Mesendoderm (in vitro differentiated cells): Measurements from ENCODE around the gene NSUN2.

Experiments used
- DNase-seq: peaks from one replicate; pipeline ENCODE4 v3.0.0; 2013
- H2AK5ac ChIP-seq: 2 replicates; pipeline ENCODE4 v1.6.1; 2013; ENCODE audit warnings: low read length, inconsistent platforms
- H2BK120ac ChIP-seq: 2 replicates; pipeline ENCODE4 v1.6.1; 2013; ENCODE audit warnings: low read depth, mild to moderate bottlenecking, low read length, moderate library complexity, mixed read lengths
- H2BK15ac ChIP-seq: replicated peaks from 2 replicates; pipeline ENCODE4 v1.6.1; 2013; ENCODE audit warnings: low read depth, mild to moderate bottlenecking, moderate library complexity
- H2BK5ac ChIP-seq: 2 replicates; pipeline ENCODE4 v1.6.1; 2013; ENCODE audit warnings: low read length, inconsistent platforms
- H3K18ac ChIP-seq: 2 replicates; pipeline ENCODE4 v1.6.1; 2013; ENCODE audit warnings: mild to moderate bottlenecking, low read length, mixed read lengths
- H3K23ac ChIP-seq: one replicate; pipeline ENCODE4 v1.6.1; 2013; ENCODE audit warnings: low read length
- H3K27ac ChIP-seq: 2 replicates; pipeline ENCODE4 v1.5.1; 2013; ENCODE audit warnings: low read depth, mild to moderate bottlenecking, inconsistent platforms, low read length, moderate library complexity
- H3K27me3 ChIP-seq: 2 replicates; pipeline ENCODE4 v1.6.1; 2013; ENCODE audit warnings: low read length, control low read depth, mild to moderate bottlenecking, inconsistent platforms; ENCODE audit not compliant: insufficient read depth, poor library complexity
- H3K36me3 ChIP-seq: 2 replicates; pipeline ENCODE4 v1.6.1; 2013; ENCODE audit warnings: low read length, inconsistent platforms; ENCODE audit not compliant: control insufficient read depth, insufficient read depth
- H3K4ac ChIP-seq: one replicate; pipeline ENCODE4 v1.6.1; 2013; ENCODE audit warnings: low read depth, mild to moderate bottlenecking, low read length, moderate library complexity
- H3K4me1 ChIP-seq: 2 replicates; pipeline ENCODE4 v1.6.1; 2013; ENCODE audit warnings: low read depth, low read length, inconsistent platforms; ENCODE audit not compliant: control insufficient read depth
- H3K4me2 ChIP-seq: 2 replicates; pipeline ENCODE4 v1.6.1; 2013; ENCODE audit warnings: low read length
- H3K4me3 ChIP-seq: 2 replicates; pipeline ENCODE4 v1.5.1; 2013; ENCODE audit warnings: mild to moderate bottlenecking, low read length
- H3K56ac ChIP-seq: one replicate; pipeline ENCODE4 v1.6.1; 2013; ENCODE audit warnings: low read length
- H3K79me1 ChIP-seq: 2 replicates; pipeline ENCODE4 v1.6.1; 2013; ENCODE audit warnings: low read length, inconsistent platforms
- H3K79me2 ChIP-seq: 2 replicates; pipeline ENCODE4 v1.6.1; 2013; ENCODE audit warnings: mild to moderate bottlenecking, low read length; ENCODE audit not compliant: control insufficient read depth, insufficient read depth
- H3K9ac ChIP-seq: 2 replicates; pipeline ENCODE4 v1.6.1; 2013; ENCODE audit warnings: low read length, inconsistent platforms
- H4K5ac ChIP-seq: one replicate; pipeline ENCODE4 v1.6.1; 2013; ENCODE audit warnings: low read length
- H4K8ac ChIP-seq: one replicate; pipeline ENCODE4 v1.6.1; 2013; ENCODE audit warnings: low read depth, mild to moderate bottlenecking, control low read depth, low read length, moderate library complexity
- WGBS: extraction: QIAGEN DNeasy Blood & Tissue Kit; methylation state at CpG from one replicate; pipeline ENCODE4 v1.1.7; 2013; ENCODE audit warnings: low lambda C conversion rate, missing lambda C conversion rate; ENCODE audit not compliant: insufficient coverage; ENCODE audit errors: extremely low coverage; 5-methylcytosine and 5-hydroxymethylcytosine counted together

NSUN2 gene

DNA sequence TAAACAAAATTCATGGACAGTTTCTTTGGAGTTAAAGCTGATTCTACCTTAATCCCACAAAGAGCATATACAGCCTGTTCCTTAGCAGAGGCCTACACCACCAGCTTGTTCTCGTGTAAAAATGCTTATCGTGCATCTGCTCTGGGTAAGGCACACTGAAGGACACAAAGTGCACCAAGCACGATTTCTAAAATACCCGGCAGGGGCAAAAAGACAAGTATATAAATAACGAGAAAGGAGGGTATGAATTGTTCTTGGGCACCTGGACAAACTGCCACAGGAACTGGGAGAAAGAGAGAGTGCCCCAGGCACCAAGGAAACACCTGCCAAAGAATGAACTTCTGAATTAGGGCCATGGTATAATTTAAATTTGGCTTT, 25.3 kb downstream of the NSUN2 start:
- H3K18ac ChIP-seq: no peak overlapping the region

DNA sequence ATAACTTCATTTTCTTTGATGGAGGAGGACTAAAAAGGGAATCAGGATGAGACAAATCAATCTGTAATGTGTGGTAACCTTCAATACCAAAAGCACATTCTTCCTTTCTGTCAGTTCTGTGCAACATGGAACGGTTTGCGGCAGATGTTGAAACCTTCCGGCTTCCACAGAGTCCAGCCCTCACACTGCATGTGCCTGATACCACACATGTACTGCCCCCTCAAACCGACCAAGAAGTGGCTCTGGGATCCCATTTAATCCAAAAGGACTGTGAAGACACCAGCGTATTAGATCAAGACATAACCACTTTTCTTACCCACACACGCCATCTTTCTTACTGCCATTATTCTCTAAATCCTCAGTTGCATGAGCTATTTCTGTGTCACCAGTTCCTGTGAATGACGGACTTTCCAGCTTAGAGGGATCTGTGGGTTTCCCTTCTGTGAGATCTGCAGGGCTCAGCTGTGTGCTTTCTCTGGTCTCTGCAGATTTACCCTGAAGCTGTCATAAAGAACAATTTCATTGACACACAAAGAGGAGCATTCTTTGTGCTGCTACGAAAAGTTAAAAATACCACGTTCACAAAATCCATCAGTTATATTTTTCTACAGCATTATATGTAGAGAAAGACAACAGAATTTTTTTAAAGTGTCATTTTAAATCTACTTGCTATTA, 25.8 kb downstream of the NSUN2 start:
- no peak overlapping the region for H3K4me2 ChIP-seq
- no peak overlapping the region for H3K23ac ChIP-seq
- no peak overlapping the region for H2BK5ac ChIP-seq
- DNase-seq: no peak
- H3K56ac ChIP-seq: no peak overlapping the region
- H3K18ac ChIP-seq: no peak overlapping the region
- no peak overlapping the region for H4K5ac ChIP-seq
- H3K9ac ChIP-seq: no peak overlapping the region
- H3K4me1 ChIP-seq: no peaks in the 10 kb centered on the region
- H3K27ac ChIP-seq: no peak overlapping the region
- H3K79me2 ChIP-seq: peaks cover 3% of the 10 kb centered on the region
- H4K8ac ChIP-seq: no peak overlapping the region
- peaks cover 29% of the 10 kb centered on the region for H3K36me3 ChIP-seq
- H3K79me1 ChIP-seq: peaks cover 14% of the 10 kb centered on the region
- H3K4ac ChIP-seq: no peak overlapping the region
- no peak overlapping the region for H2BK15ac ChIP-seq
- no peak overlapping the region for H3K4me3 ChIP-seq
- WGBS: no CpG with 5 or more reads among the region's 9 CpGs
- no peak overlapping the region for H2AK5ac ChIP-seq
- no peaks in the 10 kb centered on the region for H3K27me3 ChIP-seq
- H2BK120ac ChIP-seq: no peak overlapping the region

More for the DNA sequence above, 25.3 kb downstream of the NSUN2 start:
- no CpG with 5 or more reads among the region's 5 CpGs for WGBS
- Histone ChIP-seq H3K4ac (no peak overlapping the region), H3K79me1 (peaks cover 18% of the 10 kb centered on the region), H2BK15ac (no peak overlapping the region), H3K27me3 (no peaks in the 10 kb centered on the region), H3K27ac (no peak overlapping the region), H3K79me2 (peaks cover 7% of the 10 kb centered on the region), H4K5ac (no peak overlapping the region), H3K56ac (no peak overlapping the region), H3K4me2 (no peak overlapping the region), H2AK5ac (no peak overlapping the region), H3K9ac (no peak overlapping the region), H4K8ac (no peak overlapping the region), H3K36me3 (peaks cover 26% of the 10 kb centered on the region), H3K23ac (no peak overlapping the region), H2BK120ac (no peak overlapping the region), H3K4me3 (no peak overlapping the region), H3K4me1 (no peaks in the 10 kb centered on the region), H2BK5ac (no peak overlapping the region)
- no peak for DNase-seq

DNA sequence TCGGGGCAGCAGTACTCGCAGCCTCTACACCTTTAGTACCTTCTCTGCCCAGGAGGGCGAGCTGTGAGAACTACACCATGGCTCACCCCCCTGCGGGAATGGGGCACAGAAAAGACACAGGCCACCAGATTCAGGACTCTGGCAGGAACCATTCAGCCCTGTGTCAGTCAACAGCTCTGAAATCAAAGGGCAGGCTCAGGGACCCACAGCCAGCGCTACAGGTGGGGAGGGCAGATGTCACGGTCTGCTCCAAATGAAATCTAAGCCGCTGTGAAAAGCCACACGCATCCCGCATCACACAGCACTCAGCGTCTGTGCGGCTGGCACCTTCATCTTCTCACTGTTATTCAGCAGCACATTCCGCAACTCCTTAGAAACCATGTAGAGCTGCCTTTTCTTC, 27.9 kb downstream of the NSUN2 start:
- no peak for DNase-seq
- H3K79me1 ChIP-seq: peaks cover 5% of the 10 kb centered on the region
- no peak overlapping the region for H2BK120ac ChIP-seq
- no peak overlapping the region for H3K4me3 ChIP-seq
- no peak overlapping the region for H3K56ac ChIP-seq
- H3K36me3 ChIP-seq: peaks cover 31% of the 10 kb centered on the region
- no peak overlapping the region for H3K4me2 ChIP-seq
- H3K18ac ChIP-seq: no peak overlapping the region
- H2BK15ac ChIP-seq: no peak overlapping the region
- H3K4me1 ChIP-seq: no peaks in the 10 kb centered on the region
- no CpG with 5 or more reads among the region's 12 CpGs for WGBS
- H3K27me3 ChIP-seq: no peaks in the 10 kb centered on the region
- H2AK5ac ChIP-seq: no peak overlapping the region
- H3K9ac ChIP-seq: no peak overlapping the region
- no peak overlapping the region for H4K8ac ChIP-seq
- H3K27ac ChIP-seq: no peak overlapping the region
- H3K4ac ChIP-seq: no peak overlapping the region
- no peak overlapping the region for H2BK5ac ChIP-seq
- H3K23ac ChIP-seq: no peak overlapping the region
- H3K79me2 ChIP-seq: no peaks in the 10 kb centered on the region
- no peak overlapping the region for H4K5ac ChIP-seq

DNA sequence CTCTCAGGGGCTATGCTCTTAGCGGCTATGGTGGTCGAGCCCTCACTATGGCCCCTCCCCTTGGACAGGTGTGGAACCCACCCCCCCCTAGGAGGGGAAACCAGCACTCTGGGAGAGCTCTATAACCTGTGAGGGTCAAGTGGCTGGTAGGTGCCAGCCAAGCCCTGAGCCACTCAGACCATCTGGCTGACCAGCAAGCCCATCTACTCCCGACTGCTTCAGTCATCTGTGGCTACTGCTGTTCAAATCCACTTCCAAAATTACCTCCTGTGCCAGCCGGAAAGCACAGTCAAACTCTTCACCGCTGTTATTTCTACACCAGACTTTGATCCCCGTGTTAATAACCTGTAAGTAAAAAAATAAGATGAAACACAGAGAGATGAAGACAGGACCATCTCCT, 28.5 kb downstream of the NSUN2 start:
- no peaks in the 10 kb centered on the region for H3K4me1 ChIP-seq
- no CpG with 5 or more reads among the region's 6 CpGs for WGBS
- no peak overlapping the region for H2BK5ac ChIP-seq
- no peak overlapping the region for H3K4me3 ChIP-seq
- no peak overlapping the region for H3K4me2 ChIP-seq
- H3K4ac ChIP-seq: no peak overlapping the region
- no peak for DNase-seq
- no peak overlapping the region for H3K9ac ChIP-seq
- no peak overlapping the region for H3K56ac ChIP-seq
- no peaks in the 10 kb centered on the region for H3K27me3 ChIP-seq
- no peak overlapping the region for H2BK15ac ChIP-seq
- H3K27ac ChIP-seq: no peak overlapping the region
- no peak overlapping the region for H4K5ac ChIP-seq
- H4K8ac ChIP-seq: no peak overlapping the region
- H2BK120ac ChIP-seq: no peak overlapping the region
- H3K18ac ChIP-seq: no peak overlapping the region
- H2AK5ac ChIP-seq: no peak overlapping the region
- H3K79me2 ChIP-seq: no peaks in the 10 kb centered on the region
- H3K79me1 ChIP-seq: peaks cover 5% of the 10 kb centered on the region
- H3K23ac ChIP-seq: no peak overlapping the region
- H3K36me3 ChIP-seq: peaks cover 34% of the 10 kb centered on the region

DNA sequence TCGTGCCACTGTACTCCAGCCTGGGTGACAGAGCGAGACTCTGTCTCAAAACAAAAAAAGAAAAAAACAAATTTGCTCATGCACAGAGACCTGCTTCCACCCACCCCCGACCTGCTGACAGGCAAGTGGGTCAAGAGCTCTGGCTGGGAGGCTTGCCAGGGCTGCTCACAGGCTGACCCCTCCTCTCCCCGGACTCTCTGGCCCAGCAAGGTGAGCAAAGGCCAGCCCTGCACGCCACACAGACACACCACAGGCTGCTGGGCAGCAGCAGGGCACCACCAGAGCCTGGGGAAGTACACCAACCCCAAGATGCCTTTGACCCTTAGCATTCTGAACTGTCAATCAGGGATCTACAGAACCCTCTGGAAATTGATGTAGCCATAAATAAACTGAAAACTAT, 29.2 kb downstream of the NSUN2 start:
- no peak overlapping the region for H2BK120ac ChIP-seq
- peaks cover 2% of the 10 kb centered on the region for H3K79me1 ChIP-seq
- no peak overlapping the region for H3K9ac ChIP-seq
- H4K5ac ChIP-seq: no peak overlapping the region
- H3K4me1 ChIP-seq: no peaks in the 10 kb centered on the region
- peaks cover 35% of the 10 kb centered on the region for H3K36me3 ChIP-seq
- no peak overlapping the region for H3K18ac ChIP-seq
- H2BK15ac ChIP-seq: no peak overlapping the region
- no peak overlapping the region for H2AK5ac ChIP-seq
- no peak overlapping the region for H3K4me2 ChIP-seq
- H3K4me3 ChIP-seq: no peak overlapping the region
- no peak overlapping the region for H3K23ac ChIP-seq
- H2BK5ac ChIP-seq: no peak overlapping the region
- no peak overlapping the region for H4K8ac ChIP-seq
- H3K4ac ChIP-seq: no peak overlapping the region
- WGBS: no CpG with 5 or more reads among the region's 5 CpGs
- no peaks in the 10 kb centered on the region for H3K27me3 ChIP-seq
- no peak for DNase-seq
- no peak overlapping the region for H3K56ac ChIP-seq
- H3K27ac ChIP-seq: no peak overlapping the region
- no peaks in the 10 kb centered on the region for H3K79me2 ChIP-seq

DNA sequence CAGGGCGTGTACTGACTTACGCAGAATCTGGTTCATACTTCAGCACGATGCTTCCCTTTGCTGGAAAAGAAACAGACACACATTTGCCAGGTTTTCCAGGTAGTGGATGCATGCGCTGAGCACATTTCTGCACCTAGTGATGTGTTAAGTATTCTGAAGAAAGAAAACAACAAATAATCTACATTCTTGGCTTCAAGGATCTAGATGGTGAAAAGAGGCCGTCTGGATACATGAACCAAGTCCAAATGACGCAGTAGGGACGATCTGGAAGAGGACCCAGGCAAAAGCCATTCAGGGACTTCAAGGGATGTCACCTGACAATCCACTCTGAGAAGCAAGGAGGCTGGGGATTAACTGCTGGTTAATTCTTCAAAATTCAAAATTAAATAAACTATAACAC, 30.4 kb downstream of the NSUN2 start:
- H3K4me3 ChIP-seq: no peak overlapping the region
- H3K79me1 ChIP-seq: no peaks in the 10 kb centered on the region
- H3K18ac ChIP-seq: no peak overlapping the region
- H2BK5ac ChIP-seq: no peak overlapping the region
- H4K5ac ChIP-seq: no peak overlapping the region
- no peak overlapping the region for H3K4ac ChIP-seq
- WGBS: no CpG with 5 or more reads among the region's 7 CpGs
- peaks cover 33% of the 10 kb centered on the region for H3K36me3 ChIP-seq
- H2BK15ac ChIP-seq: no peak overlapping the region
- H3K27me3 ChIP-seq: no peaks in the 10 kb centered on the region
- H2AK5ac ChIP-seq: no peak overlapping the region
- no peak overlapping the region for H3K9ac ChIP-seq
- DNase-seq: no peak
- no peak overlapping the region for H3K27ac ChIP-seq
- H3K56ac ChIP-seq: no peak overlapping the region
- H4K8ac ChIP-seq: no peak overlapping the region
- no peaks in the 10 kb centered on the region for H3K79me2 ChIP-seq
- no peak overlapping the region for H3K23ac ChIP-seq
- H2BK120ac ChIP-seq: no peak overlapping the region
- no peak overlapping the region for H3K4me2 ChIP-seq
- no peaks in the 10 kb centered on the region for H3K4me1 ChIP-seq
